Natural killer cell (primary cell): ENCODE measurements around the gene PMM1. TPM values are rescaled to one million over a fixed set of nuclear protein-coding genes. Genes with fewer than 3 reads are reported as not detected.

Experiments used
- ATAC-seq, 3 donors: fragments of 150-1000 bp in 2 of 3; fragments of 200-7000 bp in 1 of 3; cut with Tn5 transposase; 1 replicate in 1 of 3; 2 replicates in 2 of 3; pipeline ENCODE4 v1.10.0; 2021; ENCODE audit warnings: mild to moderate bottlenecking in 2 of 3, moderate library complexity in 2 of 3
- DNase-seq, 2 donors: peaks; one replicate each; pipeline versions ENCODE4 v3.0.0 to v3.0.0-alpha.2; 2013 to 2021; ENCODE audit warnings: mixed read lengths in 1 of 2
- H3K27ac ChIP-seq: one replicate; pipeline ENCODE4 v1.5.1; 2013; ENCODE audit warnings: mild to moderate bottlenecking, low read length
- H3K27me3 ChIP-seq: one replicate; pipeline ENCODE4 v1.6.1; 2013; ENCODE audit warnings: low read length; ENCODE audit not compliant: control insufficient read depth, insufficient read depth
- H3K36me3 ChIP-seq: one replicate; pipeline ENCODE4 v1.6.1; 2013; ENCODE audit warnings: low read length; ENCODE audit not compliant: control insufficient read depth, insufficient read depth
- H3K4me1 ChIP-seq: one replicate; pipeline ENCODE4 v1.6.1; 2013; ENCODE audit warnings: low read length; ENCODE audit not compliant: control insufficient read depth, insufficient read depth
- H3K4me3 ChIP-seq: one replicate; pipeline ENCODE4 v1.5.1; 2013; ENCODE audit warnings: low read length
- H3K9me3 ChIP-seq: one replicate; pipeline ENCODE4 v1.6.1; 2013; ENCODE audit warnings: low read length; ENCODE audit not compliant: control insufficient read depth, insufficient read depth
- H3K27ac Mint-ChIP-seq, 2 donors: one replicate each; pipeline ENCODE4 v1.8.0; 2022; ENCODE audit warnings: mild to moderate bottlenecking in 2 of 2, mixed read lengths in 2 of 2, moderate library complexity in 1 of 2
- H3K27me3 Mint-ChIP-seq, 2 donors: one replicate each; pipeline ENCODE4 v1.8.0; 2022; ENCODE audit warnings: low read depth in 2 of 2, mixed read lengths in 2 of 2
- H3K36me3 Mint-ChIP-seq: one replicate; pipeline ENCODE4 v1.8.0; 2022; ENCODE audit warnings: mixed read lengths
- H3K4me1 Mint-ChIP-seq, 2 donors: one replicate each; pipeline ENCODE4 v1.8.0; 2022; ENCODE audit warnings: mixed read lengths in 2 of 2
- H3K4me3 Mint-ChIP-seq: one replicate; pipeline ENCODE4 v1.8.0; 2022; ENCODE audit warnings: mild to moderate bottlenecking, moderate library complexity, mixed read lengths
- H3K9me3 Mint-ChIP-seq, 2 donors: one replicate each; pipeline ENCODE4 v1.8.0; 2022; ENCODE audit warnings: mixed read lengths in 2 of 2
- CTCF ChIP-seq: fragments of 200-600 bp; IDR thresholded peaks from one replicate; pipeline ENCODE4 v1.8.0; 2022; ENCODE audit warnings: antibody characterized with exemption
- WGBS: methylation state at CpG from one replicate; pipeline ENCODE4 v1.1.7; 2013; ENCODE audit warnings: missing lambda C conversion rate; ENCODE audit not compliant: insufficient coverage; 5-methylcytosine and 5-hydroxymethylcytosine counted together
- intact Hi-C: fragments of 100-400 bp; cut with micrococcal nuclease; formaldehyde crosslinking; loops from one replicate; pipeline ENCODE4 v1.14.2; 2022
- total RNA-seq, 4 donors: library from RNA; stranded (reverse); fragments of 120-200 nt in 1 of 4; gene quantifications; one replicate each; pipeline versions ENCODE4 v1.2.3 to v1.2.4, GENCODE V29; 2013 to 2022

PMM1 gene
- total RNA-seq, 3 donors from 2014 or later (not counting 1 experiment from before 2014, with no cell fraction given) = 13.1 to 20.4 (median 16.4) TPM

- 94% methylated on average over 8 of the region's 8 CpGs for WGBS
Observed at GRCh38 chr22:41598891-41599635, 9.4 kb upstream of the PMM1 start.

GRCh38 chr22:41598081-41598480, 8.4 kb upstream of the PMM1 start:
- ATAC-seq (no peak), DNase-seq (no peak)
- H3K4me3 ChIP-seq = no peak overlapping the region
- no peak overlapping the region for H3K27ac Mint-ChIP-seq
- H3K36me3 ChIP-seq = peaks cover 16% of the 10 kb centered on the region
- H3K4me1 ChIP-seq = peaks cover 13% of the 10 kb centered on the region
- intact Hi-C loops = no loop called here
- peaks cover 14% of the 10 kb centered on the region for H3K27me3 ChIP-seq
- no peaks in the 10 kb centered on the region for H3K9me3 ChIP-seq
- peaks cover 21% of the 10 kb centered on the region for H3K36me3 Mint-ChIP-seq
- H3K27ac ChIP-seq = no peak overlapping the region
- no peak overlapping the region for H3K4me3 Mint-ChIP-seq
- no peak for TF ChIP-seq CTCF
- peaks cover 6 to 28% of the 10 kb centered on the region in 2 donors for H3K27me3 Mint-ChIP-seq
- H3K4me1 Mint-ChIP-seq = peaks cover 10 to 24% of the 10 kb centered on the region in 2 donors
- no peaks in the 10 kb centered on the region for H3K9me3 Mint-ChIP-seq
- WGBS = 100% methylated on average over 4 of the region's 5 CpGs

More at GRCh38 chr22:41598891-41599635, 9.4 kb upstream of the PMM1 start:
- Mint-ChIP-seq H3K4me1 (peaks cover 20 to 34% of the 10 kb centered on the region in 2 donors), H3K9me3 (no peaks in the 10 kb centered on the region), H3K36me3 (peaks cover 21% of the 10 kb centered on the region), H3K27me3 (peaks cover 6 to 27% of the 10 kb centered on the region in 2 donors), H3K4me3 (no peak overlapping the region), H3K27ac (no peak overlapping the region)
- TF ChIP-seq CTCF = no peak
- intact Hi-C loops = no loop called here
- H3K36me3 ChIP-seq = peaks cover 17% of the 10 kb centered on the region
- H3K4me3 ChIP-seq = no peak overlapping the region
- H3K9me3 ChIP-seq = no peaks in the 10 kb centered on the region
- DNase-seq = no peak
- H3K27me3 ChIP-seq = peaks cover 14% of the 10 kb centered on the region
- H3K4me1 ChIP-seq = peaks cover 23% of the 10 kb centered on the region
- no peak for ATAC-seq
- no peak overlapping the region for H3K27ac ChIP-seq

- Mint-ChIP-seq H3K36me3 (peaks cover 17% of the 10 kb centered on the region), H3K27ac (no peak overlapping the region), H3K4me1 (peaks cover 5 to 19% of the 10 kb centered on the region in 2 donors), H3K4me3 (no peak overlapping the region), H3K27me3 (peaks cover 6 to 29% of the 10 kb centered on the region in 2 donors), H3K9me3 (no peaks in the 10 kb centered on the region)
- ATAC-seq = no peak
- Histone ChIP-seq H3K4me1 (peaks cover 8% of the 10 kb centered on the region), H3K27ac (no peak overlapping the region), H3K9me3 (no peaks in the 10 kb centered on the region), H3K4me3 (no peak overlapping the region), H3K27me3 (peaks cover 14% of the 10 kb centered on the region), H3K36me3 (peaks cover 11% of the 10 kb centered on the region)
- intact Hi-C loops = loop anchor here (2.0 kb wide), 1 partner anchor 195 kb away; no protein-coding TSS in a partner anchor
- TF ChIP-seq CTCF = no peak
- no peak for DNase-seq
- WGBS = 98% methylated on average over 2 of the region's 2 CpGs
Observed at GRCh38 chr22:41597635-41597953, 8.0 kb upstream of the PMM1 start.
